ENCODE measurements around the gene FBXO41.

FBXO41 gene

GRCh38 chr2:73246850-73247249, 37.4 kb downstream of the FBXO41 start:
- no peak for DNase-seq (ENCODE audit: low spot score)

GRCh38 chr2:73244580-73244979, 39.7 kb downstream of the FBXO41 start:
- no peak for DNase-seq (ENCODE audit: low spot score)

- DNase-seq (ENCODE audit: low spot score) = no peak
Measured at GRCh38 chr2:73243884-73244570, 40.3 kb downstream of the FBXO41 start.

- DNase-seq (ENCODE audit: low spot score) = no peak
Measured at GRCh38 chr2:73239776-73240175, 44.5 kb downstream of the FBXO41 start.

GRCh38 chr2:73238976-73239375, 45.3 kb downstream of the FBXO41 start:
- no peak for DNase-seq (ENCODE audit: low spot score)

GRCh38 chr2:73238149-73238548, 46.1 kb downstream of the FBXO41 start:
- DNase-seq (ENCODE audit: low spot score) = no peak

- DNase-seq (ENCODE audit: low spot score) = no peak
Measured at GRCh38 chr2:73237168-73237567, 47.1 kb downstream of the FBXO41 start.

- no peak for DNase-seq (ENCODE audit: low spot score)
Measured at GRCh38 chr2:73235315-73236028, 48.8 kb downstream of the FBXO41 start.

GRCh38 chr2:73233932-73234832, 50.1 kb downstream of the FBXO41 start, which contains the start of gene CCT7:
TSS of gene CCT7 (plus strand) at chr2:73234308. CDS start at chr2:73234379, 71 bp downstream.
- peak; percentile 92 for DNase-seq (ENCODE audit: low spot score)

GRCh38 chr2:73233154-73233931, 50.9 kb downstream of the FBXO41 start, which contains the start of gene PRADC1:
TSS of gene PRADC1 (minus strand) at chr2:73233239. CDS start at chr2:73233160, 79 bp downstream.
- DNase-seq (ENCODE audit: low spot score) = peak; percentile 98

- peak; percentile 21 for DNase-seq (ENCODE audit: low spot score)
Measured at GRCh38 chr2:73232403-73233153, 51.7 kb downstream of the FBXO41 start.

GRCh38 chr2:73228631-73229030, 55.6 kb downstream of the FBXO41 start:
- DNase-seq (ENCODE audit: low spot score) = no peak

- DNase-seq (ENCODE audit: low spot score) = no peak
Measured at GRCh38 chr2:73227086-73227485, 57.2 kb downstream of the FBXO41 start.

- DNase-seq (ENCODE audit: low spot score) = no peak
Measured at GRCh38 chr2:73225513-73226360, 58.5 kb downstream of the FBXO41 start.

GRCh38 chr2:73223821-73224220, 60.5 kb downstream of the FBXO41 start:
- no peak for DNase-seq (ENCODE audit: low spot score)

GRCh38 chr2:73218298-73218697, 66.0 kb downstream of the FBXO41 start:
- no peak for DNase-seq (ENCODE audit: low spot score)

- DNase-seq (ENCODE audit: low spot score) = no peak
Measured at GRCh38 chr2:73217826-73218225, 66.5 kb downstream of the FBXO41 start.

- no peak for DNase-seq (ENCODE audit: low spot score)
Measured at GRCh38 chr2:73217160-73217559, 67.1 kb downstream of the FBXO41 start.

GRCh38 chr2:73215254-73215653, 69.0 kb downstream of the FBXO41 start:
- DNase-seq (ENCODE audit: low spot score) = no peak
